ENCODE data around the gene LAT.
A peak's percentile ranks its signal among the peaks of the same experiment; 100 is the strongest.
"Not testable (repeated sequence)": the region's sequence is repeated elsewhere in the genome, so short reads cannot be mapped to it uniquely, and the experiment has no call there.

The LAT gene, protein sequence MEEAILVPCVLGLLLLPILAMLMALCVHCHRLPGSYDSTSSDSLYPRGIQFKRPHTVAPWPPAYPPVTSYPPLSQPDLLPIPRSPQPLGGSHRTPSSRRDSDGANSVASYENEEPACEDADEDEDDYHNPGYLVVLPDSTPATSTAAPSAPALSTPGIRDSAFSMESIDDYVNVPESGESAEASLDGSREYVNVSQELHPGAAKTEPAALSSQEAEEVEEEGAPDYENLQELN

DNA sequence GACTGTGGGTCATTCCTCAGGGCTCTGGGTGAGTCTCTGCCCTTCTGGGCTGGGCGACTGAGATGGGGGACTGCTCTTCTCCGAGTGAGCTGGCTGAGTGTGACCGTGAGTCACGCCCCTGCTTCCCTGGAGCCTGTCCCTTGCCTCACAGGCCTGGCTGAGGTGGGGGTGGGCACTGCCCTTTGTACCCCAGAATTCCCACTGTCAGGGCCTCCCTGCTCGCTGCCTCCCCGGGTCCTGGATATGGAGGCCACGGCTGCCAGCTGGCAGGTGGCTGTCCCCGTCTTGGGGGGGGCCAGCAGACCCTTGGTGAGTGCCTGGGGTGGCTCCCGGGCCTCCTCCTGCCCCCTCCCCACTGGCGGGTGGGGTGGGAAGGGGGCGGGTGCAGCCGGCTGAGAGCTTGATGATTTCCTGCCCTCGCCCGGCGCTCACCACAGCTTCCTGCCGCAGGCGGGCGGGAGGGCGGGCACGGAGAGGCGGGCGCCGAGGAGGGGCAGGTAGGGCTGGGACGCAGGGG is at the start of gene LAT:
Gene LAT, plus strand, starts transcription at position 434 of the 517 bp plus-strand sequence. CDS start 366 bp downstream, outside the sequence.
- H3K27me3 ChIP-seq (ENCODE audit: control insufficient read depth in 5 of 5, insufficient read depth in 4 of 5, low read length in 5 of 5), result no peaks in the 10 kb centered on the region
- peaks cover 0 to 7% (median 0%) of the 10 kb centered on the region in 5 donors for H3K4me1 ChIP-seq (ENCODE audit: control insufficient read depth in 5 of 5, insufficient read depth in 5 of 5, low read length in 5 of 5)
- H3K27ac ChIP-seq (ENCODE audit: low read depth, low read length), result no peak within 1 kb of the TSS
- peaks cover 0 to 15% (median 12%) of the 10 kb centered on the region in 5 donors for H3K9me3 ChIP-seq (ENCODE audit: control insufficient read depth in 5 of 5, low read length in 5 of 5)
- H3K36me3 ChIP-seq (ENCODE audit: control insufficient read depth in 5 of 5, insufficient read depth in 5 of 5, low read length in 5 of 5), result peaks cover 5 to 90% (median 78%) of the 10 kb centered on the region in 5 donors
- H3K9ac ChIP-seq (ENCODE audit: low read length in 5 of 5), result peak within 1 kb of the TSS in 1 of 5 donors; percentile 56
- peak within 1 kb of the TSS in 3 of 5 donors; percentile 2 to 49 (median 31) for H3K4me3 ChIP-seq (ENCODE audit: low read depth in 1 of 5, low read length in 5 of 5)

DNA sequence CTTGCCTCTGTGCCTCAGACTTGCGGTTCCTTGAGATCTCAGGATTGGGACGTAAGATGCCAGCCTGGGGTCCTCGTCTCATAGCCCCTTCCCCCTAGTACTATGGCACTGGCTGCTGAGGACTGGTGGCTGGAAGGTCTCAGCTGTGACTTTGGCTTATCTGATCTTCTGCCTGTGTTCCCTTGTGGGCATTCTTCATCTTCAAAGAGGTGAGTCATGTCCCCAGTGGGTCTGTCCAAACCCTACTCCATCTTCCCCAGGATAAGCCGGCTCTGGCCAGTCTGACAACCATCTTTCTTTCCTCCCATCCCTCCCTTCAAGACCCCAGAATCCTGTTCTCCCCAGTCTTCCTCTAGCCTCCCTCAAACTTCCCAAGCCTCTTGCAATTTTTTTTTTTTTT is 49.5 kb upstream of the LAT start:
- no peak overlapping the region for H3K27ac ChIP-seq (ENCODE audit: low read depth, low read length)
- no peak overlapping the region for H3K4me3 ChIP-seq (ENCODE audit: low read depth in 1 of 5, low read length in 5 of 5)
- no peaks in the 10 kb centered on the region for H3K9me3 ChIP-seq (ENCODE audit: control insufficient read depth in 5 of 5, low read length in 5 of 5)
- H3K36me3 ChIP-seq (ENCODE audit: control insufficient read depth in 5 of 5, insufficient read depth in 5 of 5, low read length in 5 of 5), result no peaks in the 10 kb centered on the region
- H3K9ac ChIP-seq (ENCODE audit: low read length in 5 of 5), result no peak overlapping the region
- peaks cover 0 to 13% (median 10%) of the 10 kb centered on the region in 5 donors for H3K4me1 ChIP-seq (ENCODE audit: control insufficient read depth in 5 of 5, insufficient read depth in 5 of 5, low read length in 5 of 5)
- H3K27me3 ChIP-seq (ENCODE audit: control insufficient read depth in 5 of 5, insufficient read depth in 4 of 5, low read length in 5 of 5), result no peaks in the 10 kb centered on the region

DNA sequence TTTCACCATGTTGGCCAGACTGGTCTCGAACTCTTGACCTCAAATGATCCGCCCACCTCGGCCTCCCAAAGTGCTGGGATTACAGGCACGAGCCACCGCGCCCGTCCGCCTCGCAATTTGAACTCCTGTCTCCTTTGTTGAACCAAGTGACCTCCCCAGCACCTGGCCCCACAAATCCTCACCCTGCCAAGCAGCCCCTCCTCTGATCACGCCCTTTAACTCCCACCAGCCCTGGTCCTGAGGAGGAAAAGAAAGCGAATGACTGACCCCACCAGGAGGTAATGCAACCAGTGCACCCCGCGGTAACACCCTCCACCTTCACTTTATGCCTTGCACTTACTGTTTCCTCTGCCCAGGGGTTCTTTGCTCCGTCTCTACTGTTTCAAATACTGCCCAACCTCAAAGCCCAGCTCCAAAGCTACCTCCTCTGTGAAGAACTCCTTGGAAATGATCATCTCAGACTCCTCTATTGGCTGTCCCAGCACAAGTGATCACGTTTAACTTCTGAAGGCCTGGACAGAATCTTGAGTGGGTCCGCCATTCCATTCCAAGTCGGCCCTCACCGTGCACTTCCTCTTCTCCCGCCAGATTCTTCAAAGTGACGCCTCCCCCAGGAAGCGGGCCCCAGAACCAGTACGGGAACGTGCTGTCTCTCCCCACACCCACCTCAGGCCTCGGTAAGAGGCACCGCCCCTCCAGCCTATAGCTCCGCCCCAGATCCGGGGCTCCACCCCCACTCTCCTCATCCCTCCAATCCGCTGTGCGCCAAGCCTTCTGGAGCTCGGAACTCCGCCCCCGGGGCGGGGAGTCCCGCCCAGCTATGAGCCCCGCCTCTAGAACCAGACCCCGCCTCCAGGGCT is 48.7 kb upstream of the LAT start:
- no peak overlapping the region for H3K27ac ChIP-seq (ENCODE audit: low read depth, low read length)
- H3K27me3 ChIP-seq (ENCODE audit: control insufficient read depth in 5 of 5, insufficient read depth in 4 of 5, low read length in 5 of 5), result no peaks in the 10 kb centered on the region
- H3K36me3 ChIP-seq (ENCODE audit: control insufficient read depth in 5 of 5, insufficient read depth in 5 of 5, low read length in 5 of 5), result no peaks in the 10 kb centered on the region
- peaks cover 0 to 10% (median 10%) of the 10 kb centered on the region in 5 donors for H3K4me1 ChIP-seq (ENCODE audit: control insufficient read depth in 5 of 5, insufficient read depth in 5 of 5, low read length in 5 of 5)
- no peaks in the 10 kb centered on the region for H3K9me3 ChIP-seq (ENCODE audit: control insufficient read depth in 5 of 5, low read length in 5 of 5)
- H3K9ac ChIP-seq (ENCODE audit: low read length in 5 of 5), result peak overlapping the region in 3 of 5 donors; percentile 8 to 45 (median 34)
- H3K4me3 ChIP-seq (ENCODE audit: low read depth in 1 of 5, low read length in 5 of 5), result peak overlapping the region; percentile 19 to 65 (median 56)

DNA sequence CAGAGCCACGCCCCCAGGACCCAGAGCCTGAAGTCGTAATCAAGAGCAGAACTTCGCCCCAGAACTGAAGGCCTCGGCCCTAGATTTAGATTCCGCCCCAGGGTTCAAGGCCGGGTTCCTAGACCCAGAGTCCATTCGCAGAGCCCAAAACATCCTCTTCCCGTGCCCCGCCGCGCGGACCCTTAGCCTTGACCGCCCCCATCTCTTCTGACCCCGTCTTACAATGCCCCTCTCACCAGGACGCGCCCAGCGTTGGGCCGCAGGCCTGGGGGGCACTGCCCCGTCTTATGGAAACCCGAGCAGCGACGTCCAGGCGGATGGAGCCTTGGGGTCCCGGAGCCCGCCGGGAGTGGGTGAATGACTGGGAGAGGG is 48.1 kb upstream of the LAT start:
- peak overlapping the region in 2 of 5 donors; percentile 56 to 62 for H3K4me3 ChIP-seq (ENCODE audit: low read depth in 1 of 5, low read length in 5 of 5)
- H3K9me3 ChIP-seq (ENCODE audit: control insufficient read depth in 5 of 5, low read length in 5 of 5), result no peaks in the 10 kb centered on the region
- H3K9ac ChIP-seq (ENCODE audit: low read length in 5 of 5), result no peak overlapping the region
- H3K4me1 ChIP-seq (ENCODE audit: control insufficient read depth in 5 of 5, insufficient read depth in 5 of 5, low read length in 5 of 5), result peaks cover 0 to 10% (median 10%) of the 10 kb centered on the region in 5 donors
- H3K27ac ChIP-seq (ENCODE audit: low read depth, low read length), result no peak overlapping the region
- no peaks in the 10 kb centered on the region for H3K27me3 ChIP-seq (ENCODE audit: control insufficient read depth in 5 of 5, insufficient read depth in 4 of 5, low read length in 5 of 5)
- no peaks in the 10 kb centered on the region for H3K36me3 ChIP-seq (ENCODE audit: control insufficient read depth in 5 of 5, insufficient read depth in 5 of 5, low read length in 5 of 5)

DNA sequence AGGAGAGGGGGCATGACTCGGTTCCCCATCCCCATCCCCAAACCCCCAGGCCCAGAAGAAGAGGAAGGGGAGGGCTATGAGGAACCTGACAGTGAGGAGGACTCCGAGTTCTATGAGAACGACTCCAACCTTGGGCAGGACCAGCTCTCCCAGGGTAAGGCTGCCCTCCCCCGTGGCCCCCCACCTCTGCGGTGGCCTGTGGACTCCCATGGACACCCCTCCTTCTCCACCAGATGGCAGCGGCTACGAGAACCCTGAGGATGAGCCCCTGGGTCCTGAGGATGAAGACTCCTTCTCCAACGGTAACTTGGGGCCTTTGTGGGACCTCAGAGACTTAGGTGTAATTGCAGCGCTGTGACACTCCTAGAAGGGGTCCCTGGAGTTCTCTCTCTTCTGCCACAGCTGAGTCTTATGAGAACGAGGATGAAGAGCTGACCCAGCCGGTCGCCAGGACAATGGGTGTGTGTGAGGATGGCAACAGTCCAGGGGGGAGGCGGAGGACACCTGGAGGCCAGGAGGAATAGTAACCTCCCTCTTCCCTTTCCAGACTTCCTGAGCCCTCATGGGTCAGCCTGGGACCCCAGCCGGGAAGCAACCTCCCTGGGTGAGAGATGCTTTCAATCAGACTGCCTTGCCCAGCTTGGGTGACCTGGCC is 47.5 kb upstream of the LAT start:
- Histone ChIP-seq H3K9ac (ENCODE audit: low read length in 5 of 5) (no peak overlapping the region), H3K4me3 (ENCODE audit: low read depth in 1 of 5, low read length in 5 of 5) (no peak overlapping the region), H3K4me1 (ENCODE audit: control insufficient read depth in 5 of 5, insufficient read depth in 5 of 5, low read length in 5 of 5) (peaks cover 0 to 10% (median 10%) of the 10 kb centered on the region in 5 donors), H3K27me3 (ENCODE audit: control insufficient read depth in 5 of 5, insufficient read depth in 4 of 5, low read length in 5 of 5) (no peaks in the 10 kb centered on the region), H3K27ac (ENCODE audit: low read depth, low read length) (no peak overlapping the region), H3K9me3 (ENCODE audit: control insufficient read depth in 5 of 5, low read length in 5 of 5) (no peaks in the 10 kb centered on the region), H3K36me3 (ENCODE audit: control insufficient read depth in 5 of 5, insufficient read depth in 5 of 5, low read length in 5 of 5) (no peaks in the 10 kb centered on the region)

DNA sequence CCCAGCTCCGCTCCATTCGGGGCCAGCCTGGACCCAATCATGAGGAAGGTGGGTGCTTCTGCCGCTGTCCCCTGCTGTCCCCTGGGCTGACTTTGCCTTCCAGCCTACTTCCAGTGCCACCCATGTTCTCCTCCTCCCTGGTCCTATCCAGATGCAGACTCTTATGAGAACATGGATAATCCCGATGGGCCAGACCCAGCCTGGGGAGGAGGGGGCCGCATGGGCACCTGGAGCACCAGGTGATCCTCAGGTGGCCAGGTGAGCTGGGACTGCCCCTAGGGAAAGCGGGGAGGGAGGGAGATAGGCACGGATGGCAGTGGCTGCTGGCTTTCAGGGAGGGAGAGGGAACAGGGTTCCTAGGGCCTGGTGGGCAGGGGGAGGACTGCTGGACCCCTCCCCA is 46.1 kb upstream of the LAT start:
- H3K36me3 ChIP-seq (ENCODE audit: control insufficient read depth in 5 of 5, insufficient read depth in 5 of 5, low read length in 5 of 5), result no peaks in the 10 kb centered on the region
- H3K4me1 ChIP-seq (ENCODE audit: control insufficient read depth in 5 of 5, insufficient read depth in 5 of 5, low read length in 5 of 5), result peaks cover 0 to 10% (median 10%) of the 10 kb centered on the region in 5 donors
- no peaks in the 10 kb centered on the region for H3K27me3 ChIP-seq (ENCODE audit: control insufficient read depth in 5 of 5, insufficient read depth in 4 of 5, low read length in 5 of 5)
- H3K27ac ChIP-seq (ENCODE audit: low read depth, low read length), result no peak overlapping the region
- H3K4me3 ChIP-seq (ENCODE audit: low read depth in 1 of 5, low read length in 5 of 5), result no peak overlapping the region
- H3K9me3 ChIP-seq (ENCODE audit: control insufficient read depth in 5 of 5, low read length in 5 of 5), result no peaks in the 10 kb centered on the region
- H3K9ac ChIP-seq (ENCODE audit: low read length in 5 of 5), result peak overlapping the region in 1 of 5 donors; percentile 5

DNA sequence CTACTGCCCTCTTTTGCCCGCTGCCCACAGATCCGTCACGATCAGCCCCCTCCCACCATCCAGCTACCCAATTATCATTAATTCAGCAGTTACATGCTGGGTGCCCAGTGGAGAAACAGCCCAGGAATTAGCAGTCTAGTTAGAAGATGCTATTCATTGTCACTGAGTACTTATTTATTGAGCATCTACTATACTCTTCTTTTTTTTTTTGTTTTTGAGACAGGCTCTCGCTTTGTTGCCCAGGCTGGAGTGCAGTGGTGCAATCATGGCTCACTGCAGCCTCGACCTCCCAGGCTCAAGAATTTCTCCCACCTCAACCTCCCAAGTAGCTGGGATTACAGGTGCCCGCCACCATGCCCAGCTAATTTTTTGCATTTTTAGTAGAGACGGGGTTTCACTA is 45.0 kb upstream of the LAT start:
- peaks cover 0 to 10% (median 10%) of the 10 kb centered on the region in 5 donors for H3K4me1 ChIP-seq (ENCODE audit: control insufficient read depth in 5 of 5, insufficient read depth in 5 of 5, low read length in 5 of 5)
- H3K27me3 ChIP-seq (ENCODE audit: control insufficient read depth in 5 of 5, insufficient read depth in 4 of 5, low read length in 5 of 5); H3K9ac ChIP-seq (ENCODE audit: low read length in 5 of 5); H3K27ac ChIP-seq (ENCODE audit: low read depth, low read length); H3K9me3 ChIP-seq (ENCODE audit: control insufficient read depth in 5 of 5, low read length in 5 of 5); H3K36me3 ChIP-seq (ENCODE audit: control insufficient read depth in 5 of 5, insufficient read depth in 5 of 5, low read length in 5 of 5); H3K4me3 ChIP-seq (ENCODE audit: low read depth in 1 of 5, low read length in 5 of 5): not testable (repeated sequence)

DNA sequence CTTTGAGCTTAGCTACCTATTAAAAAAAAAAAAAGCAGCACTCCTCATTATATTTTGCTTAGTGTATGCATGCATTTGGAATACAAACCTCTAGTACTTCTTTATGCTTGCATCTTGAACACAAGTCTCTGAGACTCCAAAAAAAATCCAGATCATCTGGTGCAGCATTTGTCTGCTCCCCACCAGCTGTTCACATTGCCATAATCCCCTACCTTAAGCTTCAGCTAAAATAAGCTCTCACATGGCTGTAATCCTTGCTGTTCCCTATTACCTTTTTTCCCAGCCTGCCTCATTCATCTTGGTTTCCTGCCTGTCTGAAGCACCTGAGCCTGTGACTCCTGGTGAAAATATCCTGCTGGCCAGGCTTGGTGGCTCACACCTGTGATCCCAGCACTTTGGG is 41.6 kb upstream of the LAT start:
- no peaks in the 10 kb centered on the region for H3K9me3 ChIP-seq (ENCODE audit: control insufficient read depth in 5 of 5, low read length in 5 of 5)
- no peaks in the 10 kb centered on the region for H3K27me3 ChIP-seq (ENCODE audit: control insufficient read depth in 5 of 5, insufficient read depth in 4 of 5, low read length in 5 of 5)
- no peaks in the 10 kb centered on the region for H3K36me3 ChIP-seq (ENCODE audit: control insufficient read depth in 5 of 5, insufficient read depth in 5 of 5, low read length in 5 of 5)
- H3K27ac ChIP-seq (ENCODE audit: low read depth, low read length), result no peak overlapping the region
- H3K4me3 ChIP-seq (ENCODE audit: low read depth in 1 of 5, low read length in 5 of 5), result no peak overlapping the region
- H3K4me1 ChIP-seq (ENCODE audit: control insufficient read depth in 5 of 5, insufficient read depth in 5 of 5, low read length in 5 of 5), result peaks cover 2 to 11% (median 10%) of the 10 kb centered on the region in 5 donors
- H3K9ac ChIP-seq (ENCODE audit: low read length in 5 of 5), result no peak overlapping the region

DNA sequence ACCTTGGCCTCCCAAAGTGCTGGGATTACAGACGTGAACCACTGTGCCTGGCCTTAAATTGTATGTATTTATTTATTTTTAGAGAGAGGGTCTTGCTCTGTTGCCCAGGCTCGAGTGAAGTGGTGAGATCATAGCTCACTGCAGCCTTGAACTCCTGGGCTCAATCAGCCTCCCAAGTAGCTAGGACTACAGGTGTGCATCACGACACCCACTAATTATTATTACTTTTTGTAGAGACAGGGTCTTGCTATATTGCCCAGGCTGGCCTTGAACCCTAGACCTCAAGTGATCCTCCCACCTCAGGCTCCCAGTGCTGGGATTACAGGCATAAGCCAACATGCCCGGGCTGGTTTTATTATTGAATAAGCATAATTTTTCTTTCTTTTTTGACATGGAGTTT is 38.2 kb upstream of the LAT start:
- no peak overlapping the region for H3K9ac ChIP-seq (ENCODE audit: low read length in 5 of 5)
- H3K27me3 ChIP-seq (ENCODE audit: control insufficient read depth in 5 of 5, insufficient read depth in 4 of 5, low read length in 5 of 5), result no peaks in the 10 kb centered on the region
- peaks cover 4 to 21% (median 18%) of the 10 kb centered on the region in 5 donors for H3K4me1 ChIP-seq (ENCODE audit: control insufficient read depth in 5 of 5, insufficient read depth in 5 of 5, low read length in 5 of 5)
- H3K9me3 ChIP-seq (ENCODE audit: control insufficient read depth in 5 of 5, low read length in 5 of 5), result no peaks in the 10 kb centered on the region
- no peaks in the 10 kb centered on the region for H3K36me3 ChIP-seq (ENCODE audit: control insufficient read depth in 5 of 5, insufficient read depth in 5 of 5, low read length in 5 of 5)
- no peak overlapping the region for H3K4me3 ChIP-seq (ENCODE audit: low read depth in 1 of 5, low read length in 5 of 5)
- no peak overlapping the region for H3K27ac ChIP-seq (ENCODE audit: low read depth, low read length)
